Measurements from ENCODE around the gene ATP5PD.

ATP5PD gene

DNA sequence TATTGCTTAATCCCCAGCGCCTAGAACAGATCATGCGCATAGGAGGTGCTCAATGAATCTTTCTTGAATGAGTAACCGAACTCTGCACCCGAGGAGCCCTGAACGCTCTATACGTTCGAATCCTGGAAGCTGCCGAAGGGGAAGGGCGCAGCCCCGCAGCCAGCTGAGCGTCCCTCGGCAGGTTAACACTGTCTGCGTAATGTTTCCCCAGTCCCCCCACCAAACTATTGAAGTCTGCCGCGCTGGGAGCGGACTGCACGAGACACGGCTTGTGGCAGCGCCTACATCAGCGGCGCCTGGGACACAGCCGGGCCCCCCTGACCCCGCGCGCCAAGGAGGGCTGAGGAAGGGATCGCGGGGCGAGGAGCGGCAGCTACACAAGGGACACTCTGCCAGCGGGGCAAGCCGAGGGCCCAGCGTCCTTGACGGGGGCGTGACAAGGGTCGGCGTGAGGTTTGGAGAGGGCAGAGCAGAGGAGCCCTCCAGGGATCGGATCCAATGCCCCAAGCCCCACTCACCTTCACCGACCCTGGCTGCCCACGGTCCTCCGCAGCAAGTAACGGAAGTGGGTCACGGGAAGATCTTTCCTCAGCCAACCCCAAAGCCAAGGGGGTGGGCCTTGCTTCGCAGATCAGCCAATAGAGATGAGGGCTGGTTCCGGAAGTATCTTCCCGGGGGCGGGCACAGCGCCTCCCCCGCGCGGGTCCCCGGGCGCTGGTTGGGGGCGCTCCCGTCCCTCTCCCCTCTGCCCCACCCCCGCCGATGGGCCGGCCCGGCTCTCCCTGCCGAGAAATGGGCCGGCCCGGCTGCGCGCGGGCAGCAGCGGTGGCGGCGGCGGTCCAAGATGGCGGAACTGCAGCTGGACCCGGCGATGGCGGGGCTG lies at the start of gene ATP5PD, which contains the start of gene KCTD2:
TSS of gene ATP5PD (minus strand) at position 563 of the 883 bp plus-strand sequence. CDS start 4,319 bp downstream, outside the sequence.
TSS of gene KCTD2 (plus strand) at position 819 of the 883 bp plus-strand sequence. CDS start at position 845, 26 bp downstream.
- H3K27ac ChIP-seq: peak within 1 kb of the TSS; percentile 71 to 99 (median 92)

DNA sequence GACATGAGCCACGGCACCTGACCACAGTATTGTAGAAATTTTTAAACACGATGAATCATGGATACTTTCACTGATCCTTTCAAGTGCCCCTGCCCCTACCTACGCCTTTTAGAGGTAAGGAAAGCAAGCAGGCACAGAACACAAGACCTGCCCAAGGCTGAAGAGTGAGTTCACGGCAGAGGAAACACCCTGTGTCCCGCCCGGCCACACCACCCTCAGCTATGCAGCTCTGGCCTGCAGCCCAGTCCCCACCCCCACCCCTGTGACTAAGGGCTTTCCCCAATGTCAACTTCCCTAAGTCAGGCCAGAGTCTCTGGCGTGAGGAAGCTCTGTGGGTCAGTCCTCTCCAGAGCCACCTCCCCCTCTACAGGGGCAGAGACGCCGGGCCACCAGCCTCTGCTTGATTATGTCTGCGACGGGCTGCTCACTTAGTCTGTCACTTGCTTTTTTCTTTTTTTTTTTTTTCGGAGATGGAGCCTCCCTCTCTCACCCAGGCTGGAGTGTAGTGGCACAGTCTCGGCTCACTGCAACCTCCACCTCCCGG lies 49.4 kb upstream of the ATP5PD start:
- Histone ChIP-seq H3K27ac (peak overlapping the region in 15 of 21 experiments; percentile 7 to 77 (median 58)), H3K4me3 (no peak overlapping the region)

More for the DNA sequence above, at the start of gene ATP5PD, which contains the start of gene KCTD2:
- peak within 1 kb of the TSS; percentile 67 to 96 (median 82) for H3K4me3 ChIP-seq

DNA sequence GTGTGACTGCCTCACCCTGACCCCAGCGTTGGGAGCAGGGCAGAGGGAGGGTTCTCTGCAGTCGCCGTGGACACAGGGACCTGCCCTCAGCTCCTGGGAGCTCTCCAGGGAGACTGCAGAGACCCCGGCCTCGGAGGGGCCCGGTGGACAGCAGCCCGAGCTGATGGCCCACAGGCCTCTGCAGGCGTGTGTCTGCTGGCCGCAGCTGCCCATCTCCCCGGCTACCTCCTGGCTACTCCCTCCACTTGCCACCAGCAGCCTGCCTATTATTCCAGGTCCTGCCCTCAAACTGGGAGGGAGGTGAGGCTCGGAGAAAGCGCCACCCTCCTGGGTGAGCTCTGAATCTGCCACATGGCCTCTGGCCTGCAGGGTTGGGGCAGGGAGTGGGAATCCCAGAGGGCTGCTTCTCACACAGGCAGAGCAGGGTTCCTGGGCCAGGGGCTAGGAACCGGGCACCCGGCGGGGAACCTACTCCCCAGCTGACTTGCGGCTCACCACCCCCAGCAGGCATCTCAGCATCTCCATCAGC lies 48.2 kb upstream of the ATP5PD start:
- Histone ChIP-seq H3K27ac (peak overlapping the region in 11 of 21 experiments; percentile 7 to 82 (median 45)), H3K4me3 (no peak overlapping the region)

DNA sequence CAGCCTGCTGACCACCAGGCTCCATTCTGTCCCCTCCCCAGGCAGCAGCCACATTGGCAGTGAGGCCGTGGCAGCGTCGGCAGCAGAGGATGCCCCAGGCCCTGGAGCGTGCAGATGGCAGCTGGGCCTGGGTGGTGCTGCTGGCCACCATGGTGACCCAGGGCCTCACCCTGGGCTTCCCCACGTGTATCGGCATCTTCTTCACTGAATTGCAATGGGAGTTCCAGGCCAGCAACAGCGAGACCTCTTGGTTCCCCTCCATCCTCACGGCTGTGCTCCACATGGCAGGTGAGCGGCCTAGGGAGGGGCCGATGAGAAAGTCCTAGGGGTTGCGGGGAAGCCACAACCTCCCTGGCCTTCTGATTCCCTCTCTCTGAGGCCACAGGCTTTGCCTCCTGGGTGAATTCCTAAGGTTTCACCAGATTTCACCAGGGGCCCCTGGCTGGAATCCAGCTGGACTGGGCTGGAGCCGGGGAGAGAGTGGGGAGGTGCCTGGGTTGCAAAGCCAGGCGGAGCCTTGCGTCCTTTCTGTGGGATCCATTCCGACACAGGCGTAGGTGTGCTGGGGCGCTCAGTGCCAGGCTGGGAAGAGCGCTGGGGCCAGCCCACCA lies 46.9 kb upstream of the ATP5PD start:
- Histone ChIP-seq H3K4me3 (no peak overlapping the region), H3K27ac (peak overlapping the region in 17 of 21 experiments; percentile 0 to 82 (median 58))

- no peak overlapping the region for H3K4me3 ChIP-seq
- peak overlapping the region in 5 of 21 experiments; percentile 55 to 79 (median 70) for H3K27ac ChIP-seq
Observed at GRCh38 chr17:75091855-75092327, 45.1 kb upstream of the ATP5PD start.

- H3K4me3 ChIP-seq: no peak overlapping the region
- H3K27ac ChIP-seq: peak overlapping the region in 13 of 21 experiments; percentile 10 to 79 (median 54)
Observed at GRCh38 chr17:75090871-75091854, 44.4 kb upstream of the ATP5PD start.

GRCh38 chr17:75088465-75089417 lies 42.0 kb upstream of the ATP5PD start:
- peak overlapping the region; percentile 78 to 98 (median 89) for H3K27ac ChIP-seq
- H3K4me3 ChIP-seq: peak overlapping the region; percentile 44 to 67 (median 51)

- peak within 1 kb of the TSS; percentile 78 to 98 (median 89) for H3K27ac ChIP-seq
- peak within 1 kb of the TSS; percentile 44 to 67 (median 51) for H3K4me3 ChIP-seq
Observed at GRCh38 chr17:75087558-75088453, 41.0 kb upstream of the ATP5PD start, which contains the start of gene SLC16A5. Gene SLC16A5, plus strand, starts transcription at chr17:75087954. Its CDS starts 5,683 bp downstream, at chr17:75093637.

DNA sequence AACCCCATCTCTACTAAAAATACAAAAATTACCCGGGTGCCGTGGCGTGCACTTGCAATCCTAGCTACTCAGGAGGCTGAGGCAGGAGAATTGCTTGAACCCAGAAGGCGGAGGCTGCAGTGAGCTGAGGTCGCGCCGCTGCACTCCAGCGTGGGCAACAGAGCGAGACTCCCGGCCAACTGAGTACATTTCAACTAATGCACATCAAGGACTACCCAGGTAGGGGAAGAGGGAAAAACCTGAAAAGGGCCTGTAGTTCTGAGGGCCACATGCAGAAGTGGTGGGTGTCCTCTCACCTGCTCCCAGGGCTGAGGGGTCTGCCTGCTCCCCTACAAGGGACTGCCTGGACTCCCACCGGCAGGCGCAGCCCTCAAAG lies 40.4 kb upstream of the ATP5PD start:
- H3K4me3 ChIP-seq: peak overlapping the region; percentile 44 to 67 (median 51)

DNA sequence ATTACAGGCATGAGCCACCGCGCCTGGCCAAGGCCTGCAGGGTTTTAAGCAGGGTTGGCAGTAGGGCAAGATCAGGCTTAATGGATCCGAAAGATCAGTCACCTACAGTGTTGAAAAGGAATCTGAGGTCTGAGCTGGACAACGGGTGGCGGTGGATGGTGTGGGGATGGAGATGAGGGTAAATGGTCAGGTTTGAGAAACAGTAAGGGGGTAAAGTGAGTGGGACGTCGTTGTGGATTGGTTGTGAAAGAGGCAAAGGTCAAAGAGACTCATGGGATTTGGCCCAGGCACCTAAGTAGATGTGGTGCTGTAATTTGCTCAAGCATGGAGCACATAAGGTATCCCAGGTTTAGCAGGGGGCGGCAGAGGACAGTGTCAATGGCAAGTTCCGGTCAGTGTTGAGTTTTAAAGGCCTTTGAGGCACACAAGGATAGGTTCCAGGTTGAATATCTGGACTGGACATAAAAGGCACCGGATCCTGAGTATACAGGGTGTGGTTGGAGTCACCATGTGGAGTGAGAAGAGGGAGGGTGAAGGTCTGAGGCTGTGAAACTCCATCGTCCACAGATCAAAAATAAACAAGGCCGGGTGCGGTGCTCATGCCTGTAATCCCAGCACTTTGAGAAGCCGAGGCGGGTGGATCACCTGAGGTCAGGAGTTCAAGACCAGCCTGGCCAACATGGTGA lies 39.9 kb upstream of the ATP5PD start:
- H3K4me3 ChIP-seq: peak overlapping the region in 1 of 7 experiments; percentile 62
- H3K27ac ChIP-seq: peak overlapping the region in 12 of 21 experiments; percentile 78 to 98 (median 88)

More for the DNA sequence above, 40.4 kb upstream of the ATP5PD start:
- H3K27ac ChIP-seq: peak overlapping the region in 20 of 21 experiments; percentile 78 to 98 (median 89)

DNA sequence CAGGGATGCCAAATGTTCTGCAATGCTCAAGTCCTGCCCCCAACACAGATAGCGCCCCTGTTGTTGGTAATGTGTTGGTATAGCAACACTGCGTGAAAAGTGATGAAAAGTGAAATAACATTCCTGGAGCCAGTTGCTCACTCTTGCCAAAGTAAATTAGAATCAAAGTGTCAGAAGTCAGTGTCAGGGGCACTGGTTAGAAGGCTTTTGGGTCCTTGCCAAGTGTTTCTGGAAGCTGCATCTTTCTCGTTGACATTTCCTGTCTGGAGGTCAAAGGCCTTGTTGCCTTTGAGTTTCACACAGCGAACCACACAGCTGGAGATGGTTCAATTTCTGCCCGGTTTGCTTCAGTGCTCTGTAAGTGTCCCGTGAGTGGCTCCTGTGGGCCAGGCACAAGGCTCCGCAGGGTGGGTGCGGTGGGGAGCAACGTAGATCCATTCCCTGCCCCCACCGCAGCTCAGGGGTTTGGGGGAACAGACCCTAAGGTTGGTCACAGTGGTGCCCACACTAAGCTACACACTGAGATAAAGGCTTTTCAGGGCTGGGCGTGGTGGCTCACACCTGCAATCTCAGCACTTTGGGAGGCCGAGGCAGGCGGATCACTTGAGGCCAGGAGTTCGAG lies 37.4 kb upstream of the ATP5PD start:
- no peak overlapping the region for H3K27ac ChIP-seq
- H3K4me3 ChIP-seq: no peak overlapping the region

DNA sequence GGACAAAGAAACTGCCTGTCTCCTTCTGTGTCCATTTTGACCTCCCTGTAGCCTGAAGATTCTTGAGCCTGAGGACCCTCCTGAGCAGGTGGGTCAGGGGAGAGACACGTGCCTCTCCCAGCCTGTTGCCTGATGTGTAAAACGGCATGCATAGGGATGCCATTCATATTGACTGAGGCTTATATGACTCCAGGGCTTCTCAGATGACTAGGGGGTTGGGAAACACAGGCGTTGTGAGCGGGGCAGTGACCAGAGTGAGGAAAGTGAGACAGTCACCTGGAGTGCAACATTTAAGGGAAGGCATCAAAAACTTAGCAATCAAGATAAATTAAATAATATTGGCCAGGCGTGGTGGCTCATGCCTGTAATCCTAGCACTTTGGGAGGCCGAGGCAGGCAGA lies 35.9 kb upstream of the ATP5PD start:
- Histone ChIP-seq H3K27ac (no peak overlapping the region), H3K4me3 (no peak overlapping the region)

- no peak overlapping the region for H3K27ac ChIP-seq
- H3K4me3 ChIP-seq: no peak overlapping the region
Observed at GRCh38 chr17:75081611-75082540, 35.1 kb upstream of the ATP5PD start.

- Histone ChIP-seq H3K4me3 (no peak overlapping the region), H3K27ac (peak overlapping the region in 5 of 21 experiments; percentile 3 to 81 (median 47))
Observed at GRCh38 chr17:75079023-75079373, 32.2 kb upstream of the ATP5PD start.
